ENCODE measurements around the gene LIMS1. TPM values are rescaled to one million over a fixed set of nuclear protein-coding genes. Genes with fewer than 3 reads are reported as not detected.

LIMS1 gene
- total and polyA plus RNA-seq, 11 donors = 21.3 to 136 (median 76.0) TPM

GRCh38 chr2:108531674-108532055, 2.6 kb upstream of the LIMS1 start:
- intact Hi-C loops (cut with DNase I) = loop anchor here in 4 of 10 donors (10.0 kb wide), 2 partner anchors 53 to 103 kb away; no protein-coding TSS in a partner anchor
- TF ChIP-seq, protein P1, sequence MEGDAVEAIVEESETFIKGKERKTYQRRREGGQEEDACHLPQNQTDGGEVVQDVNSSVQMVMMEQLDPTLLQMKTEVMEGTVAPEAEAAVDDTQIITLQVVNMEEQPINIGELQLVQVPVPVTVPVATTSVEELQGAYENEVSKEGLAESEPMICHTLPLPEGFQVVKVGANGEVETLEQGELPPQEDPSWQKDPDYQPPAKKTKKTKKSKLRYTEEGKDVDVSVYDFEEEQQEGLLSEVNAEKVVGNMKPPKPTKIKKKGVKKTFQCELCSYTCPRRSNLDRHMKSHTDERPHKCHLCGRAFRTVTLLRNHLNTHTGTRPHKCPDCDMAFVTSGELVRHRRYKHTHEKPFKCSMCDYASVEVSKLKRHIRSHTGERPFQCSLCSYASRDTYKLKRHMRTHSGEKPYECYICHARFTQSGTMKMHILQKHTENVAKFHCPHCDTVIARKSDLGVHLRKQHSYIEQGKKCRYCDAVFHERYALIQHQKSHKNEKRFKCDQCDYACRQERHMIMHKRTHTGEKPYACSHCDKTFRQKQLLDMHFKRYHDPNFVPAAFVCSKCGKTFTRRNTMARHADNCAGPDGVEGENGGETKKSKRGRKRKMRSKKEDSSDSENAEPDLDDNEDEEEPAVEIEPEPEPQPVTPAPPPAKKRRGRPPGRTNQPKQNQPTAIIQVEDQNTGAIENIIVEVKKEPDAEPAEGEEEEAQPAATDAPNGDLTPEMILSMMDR (IDR thresholded peaks at IDR 0.05) = no peak
- no peak for TF ChIP-seq POLR2A (IDR thresholded peaks at IDR 0.05)

GRCh38 chr2:108534584-108535356, 500 bp downstream of the LIMS1 start:
- Histone ChIP-seq H3K27me3 (no peaks in the 10 kb centered on the region), H3K27ac (peak overlapping the region; percentile 33 to 94 (median 86)), H3K9me3 (no peaks in the 10 kb centered on the region), H3K4me3 (peak overlapping the region; percentile 50 to 98 (median 77)), H3K4me1 (peaks cover 0 to 31% (median 15%) of the 10 kb centered on the region in 12 donors), H3K36me3 (no peaks in the 10 kb centered on the region)
- ATAC-seq (no peak), DNase-seq (peak; percentile 27 to 75 (median 45))
- 0 to 1% (median 1%) methylated on average over 13 to 57 of the region's 57 CpGs for WGBS, 4 donors
- intact Hi-C loops (cut with DNase I) = loop anchor here (2.0 to 10.0 kb wide), 7 partner anchors 43 to 100 kb away; no protein-coding TSS in a partner anchor
- TF ChIP-seq, protein P1 (IDR thresholded peaks at IDR 0.05) = no peak
- TF ChIP-seq POLR2A (IDR thresholded peaks at IDR 0.05) = no peak

More at GRCh38 chr2:108531674-108532055, 2.6 kb upstream of the LIMS1 start:
- Histone ChIP-seq H3K36me3 (no peaks in the 10 kb centered on the region), H3K4me3 (no peak overlapping the region), H3K27ac (no peak overlapping the region), H3K9me3 (no peaks in the 10 kb centered on the region), H3K27me3 (no peaks in the 10 kb centered on the region), H3K4me1 (peaks cover 0 to 19% (median 13%) of the 10 kb centered on the region in 12 donors)
- WGBS, 4 donors = 82 to 93% (median 87%) methylated on average over 5 of the region's 5 CpGs
- DNase-seq = no peak
- ATAC-seq = no peak

DNA sequence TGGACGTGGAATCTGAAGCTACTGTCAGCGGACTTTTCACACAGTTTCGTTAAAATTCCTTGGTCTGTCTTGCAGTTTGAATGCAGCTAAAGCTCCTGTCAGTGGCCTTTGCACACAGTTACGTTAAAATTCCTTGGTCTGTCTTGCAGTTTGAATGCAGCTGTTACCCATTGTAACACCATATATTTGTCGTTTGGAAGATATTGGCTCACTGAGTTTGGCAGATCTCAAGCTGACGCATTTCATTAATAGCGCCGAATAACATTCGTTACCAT, 1.0 kb downstream of the LIMS1 start:
- Histone ChIP-seq H3K4me1 (peaks cover 0 to 31% (median 15%) of the 10 kb centered on the region in 12 donors), H3K27me3 (no peaks in the 10 kb centered on the region), H3K27ac (peak overlapping the region in 10 of 12 donors; percentile 77 to 94 (median 90)), H3K4me3 (peak overlapping the region; percentile 50 to 98 (median 77)), H3K36me3 (no peaks in the 10 kb centered on the region), H3K9me3 (no peaks in the 10 kb centered on the region)
- DNase-seq = no peak
- WGBS, 4 donors = 12 to 21% (median 16%) methylated on average over 9 of the region's 9 CpGs
- ATAC-seq = no peak
- TF ChIP-seq, protein P1 (IDR thresholded peaks at IDR 0.05) = no peak
- no peak for TF ChIP-seq POLR2A (IDR thresholded peaks at IDR 0.05)
- intact Hi-C loops (cut with DNase I) = loop anchor here (2.0 to 10.0 kb wide), 7 partner anchors 42 to 100 kb away; no protein-coding TSS in a partner anchor

GRCh38 chr2:108536133-108536780, 2.0 kb downstream of the LIMS1 start:
- ATAC-seq (no peak), DNase-seq (no peak)
- 87 to 89% (median 88%) methylated on average over 7 of the region's 7 CpGs for WGBS, 4 donors
- Histone ChIP-seq H3K27ac (no peak overlapping the region), H3K4me1 (peaks cover 1 to 39% (median 20%) of the 10 kb centered on the region in 12 donors), H3K36me3 (no peaks in the 10 kb centered on the region), H3K9me3 (no peaks in the 10 kb centered on the region), H3K27me3 (no peaks in the 10 kb centered on the region), H3K4me3 (peak overlapping the region in 7 of 12 donors; percentile 71 to 98 (median 79))
- no peak for TF ChIP-seq POLR2A (IDR thresholded peaks at IDR 0.05)
- TF ChIP-seq, protein P1 (IDR thresholded peaks at IDR 0.05) = no peak
- intact Hi-C loops (cut with DNase I) = loop anchor here in 8 of 10 donors (5.0 to 10.0 kb wide), 4 partner anchors 41 to 99 kb away; no protein-coding TSS in a partner anchor
